GM21528 (cell line): Measurements from ENCODE around the gene ERVFRD-1.

ENCODE experiments used
- ATAC-seq: cut with Tn5 transposase; IDR thresholded peaks from one replicate; pipeline ENCODE4 v1.9.1; 2021; ENCODE audit warnings: mild to moderate bottlenecking, moderate library complexity; ENCODE audit not compliant: unreplicated experiment, low FRiP score

The ERVFRD-1 gene, protein sequence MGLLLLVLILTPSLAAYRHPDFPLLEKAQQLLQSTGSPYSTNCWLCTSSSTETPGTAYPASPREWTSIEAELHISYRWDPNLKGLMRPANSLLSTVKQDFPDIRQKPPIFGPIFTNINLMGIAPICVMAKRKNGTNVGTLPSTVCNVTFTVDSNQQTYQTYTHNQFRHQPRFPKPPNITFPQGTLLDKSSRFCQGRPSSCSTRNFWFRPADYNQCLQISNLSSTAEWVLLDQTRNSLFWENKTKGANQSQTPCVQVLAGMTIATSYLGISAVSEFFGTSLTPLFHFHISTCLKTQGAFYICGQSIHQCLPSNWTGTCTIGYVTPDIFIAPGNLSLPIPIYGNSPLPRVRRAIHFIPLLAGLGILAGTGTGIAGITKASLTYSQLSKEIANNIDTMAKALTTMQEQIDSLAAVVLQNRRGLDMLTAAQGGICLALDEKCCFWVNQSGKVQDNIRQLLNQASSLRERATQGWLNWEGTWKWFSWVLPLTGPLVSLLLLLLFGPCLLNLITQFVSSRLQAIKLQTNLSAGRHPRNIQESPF

DNA sequence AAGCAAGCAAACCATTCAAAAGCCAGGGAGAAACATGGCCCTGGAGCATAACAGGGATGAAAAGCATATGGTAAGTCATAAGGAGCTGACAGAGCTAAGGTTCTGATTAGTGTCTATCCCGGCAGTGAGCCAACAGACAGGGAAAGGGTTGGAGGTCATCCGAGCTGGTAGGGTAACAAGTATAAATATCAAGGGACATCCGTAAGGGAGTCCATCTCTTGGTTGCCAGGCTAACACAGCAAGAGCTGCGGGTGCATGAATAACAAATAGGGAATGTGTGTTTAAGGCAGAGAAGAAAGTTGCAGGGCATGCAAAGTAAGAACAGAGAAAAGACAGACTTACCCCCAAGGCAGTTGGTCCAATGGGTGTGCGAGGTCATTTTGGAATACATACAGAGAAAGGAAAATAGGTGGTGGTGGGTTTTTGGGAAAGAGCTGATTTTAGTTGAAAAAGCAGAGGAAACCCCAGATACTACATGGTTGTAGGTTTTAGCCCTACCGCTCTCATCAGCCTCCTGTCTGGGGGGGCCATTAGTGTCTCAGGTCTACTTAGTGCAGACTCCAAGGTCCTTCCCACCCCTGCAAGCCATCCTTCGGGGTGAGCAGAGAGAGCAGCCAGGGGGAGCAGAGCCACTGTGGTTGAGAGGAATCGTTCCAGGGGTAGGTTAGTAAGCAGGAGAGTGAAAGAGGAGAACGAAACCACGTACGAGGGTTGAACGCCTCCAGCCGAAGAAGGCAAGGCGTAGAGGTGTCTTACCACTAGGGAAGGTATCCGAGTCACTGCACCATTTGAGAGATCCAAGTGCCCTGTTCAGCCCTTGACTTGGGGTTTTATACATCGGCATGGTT, at the start of gene ERVFRD-1:
Gene ERVFRD-1 (minus strand): TSS at position 805 of the 848 bp plus-strand sequence. CDS start 6,415 bp downstream, outside the sequence.
- no peak for ATAC-seq

DNA sequence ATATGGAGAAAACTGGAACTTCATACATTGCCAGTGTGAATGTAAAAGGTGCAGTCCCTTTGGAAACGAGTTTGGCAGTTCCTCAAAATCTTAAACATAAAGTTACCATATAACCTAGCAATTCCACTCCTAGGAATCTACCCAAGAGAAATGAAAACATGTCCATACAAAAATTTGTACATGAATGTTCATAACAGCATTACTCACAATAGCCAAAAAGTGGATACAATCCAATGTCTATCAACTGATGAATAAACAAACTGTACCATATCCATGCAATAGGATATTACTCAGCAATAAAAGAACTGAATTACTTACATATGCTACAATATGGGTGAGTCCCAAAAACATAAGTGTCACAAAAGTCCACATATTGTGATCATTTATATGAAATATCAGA, 48.7 kb upstream of the ERVFRD-1 start:
- ATAC-seq, result no peak

DNA sequence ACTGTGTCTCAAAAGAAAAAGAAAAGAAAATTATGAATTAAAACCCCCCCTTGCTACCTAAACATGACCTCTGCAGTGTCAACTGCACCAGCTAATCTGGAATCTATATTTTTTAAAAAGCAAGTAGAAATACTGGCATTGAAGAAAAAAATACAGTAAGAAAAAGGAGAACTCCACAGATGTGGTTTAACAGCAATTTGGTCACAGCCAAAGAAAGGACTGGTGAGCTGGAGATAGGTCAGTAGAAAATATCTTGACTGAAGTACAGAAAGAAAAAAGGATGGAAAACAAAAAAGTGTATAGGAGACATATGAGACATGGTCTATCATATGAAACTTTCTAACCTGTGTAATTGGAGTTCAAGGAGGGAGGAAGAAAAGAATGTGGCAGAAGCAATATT, 44.1 kb upstream of the ERVFRD-1 start:
- no peak for ATAC-seq

DNA sequence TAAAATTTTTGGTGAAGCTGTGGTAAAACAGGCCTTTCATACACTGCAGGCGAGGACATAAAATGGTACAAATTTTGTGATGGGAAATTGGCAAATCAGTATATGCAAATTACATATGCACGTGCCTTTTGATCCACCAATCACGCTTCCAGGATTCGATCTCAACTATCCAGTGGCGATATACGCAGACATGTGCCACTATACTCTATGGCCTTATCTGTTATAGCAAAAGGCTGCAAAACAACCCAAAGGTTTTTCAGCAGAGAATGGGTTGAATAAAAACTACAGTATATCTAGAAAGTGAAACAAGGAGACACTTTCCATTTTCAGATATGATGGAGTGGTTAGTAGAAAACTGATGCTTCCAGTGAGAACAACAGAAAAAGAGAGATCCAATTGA, 41.9 kb upstream of the ERVFRD-1 start:
- no peak for ATAC-seq

DNA sequence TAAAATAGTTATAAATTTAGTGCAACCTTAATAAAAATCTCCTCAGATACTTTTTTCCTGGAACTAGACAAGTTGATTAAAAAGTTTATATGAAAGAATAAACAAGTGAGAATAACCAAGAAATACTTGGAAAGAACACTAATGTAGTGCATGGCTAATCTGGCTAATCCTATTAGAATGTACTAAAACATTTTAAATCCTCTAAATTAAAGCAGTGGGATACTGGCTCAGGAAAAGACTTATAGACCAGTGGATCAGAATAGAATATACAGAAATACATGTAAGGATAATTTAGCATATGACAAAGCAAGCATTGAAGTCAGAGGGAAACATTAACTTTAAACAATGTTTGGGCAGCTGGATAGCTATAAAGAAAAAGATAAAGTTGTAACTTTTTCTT, 41.1 kb upstream of the ERVFRD-1 start:
- no peak for ATAC-seq

DNA sequence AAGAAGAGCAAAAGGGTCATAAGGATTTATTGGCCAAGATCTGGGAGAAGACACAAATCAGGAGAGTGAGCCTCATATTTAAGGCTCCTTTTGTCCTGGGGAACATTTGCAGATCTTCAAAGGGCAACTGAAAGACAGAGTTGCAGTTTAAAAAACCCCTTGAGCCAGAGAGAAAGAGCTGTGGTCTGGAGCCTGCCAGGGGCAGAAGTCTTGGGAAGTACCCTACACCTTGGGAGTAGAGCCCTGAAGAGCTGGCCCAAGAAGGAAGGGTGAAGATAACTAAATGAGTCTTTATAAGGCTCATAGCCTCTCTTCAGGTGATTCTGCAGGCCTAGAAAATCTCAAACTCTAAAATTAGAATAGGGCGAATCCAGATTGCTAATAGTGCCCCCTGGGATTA, 40.0 kb upstream of the ERVFRD-1 start:
- no peak for ATAC-seq

DNA sequence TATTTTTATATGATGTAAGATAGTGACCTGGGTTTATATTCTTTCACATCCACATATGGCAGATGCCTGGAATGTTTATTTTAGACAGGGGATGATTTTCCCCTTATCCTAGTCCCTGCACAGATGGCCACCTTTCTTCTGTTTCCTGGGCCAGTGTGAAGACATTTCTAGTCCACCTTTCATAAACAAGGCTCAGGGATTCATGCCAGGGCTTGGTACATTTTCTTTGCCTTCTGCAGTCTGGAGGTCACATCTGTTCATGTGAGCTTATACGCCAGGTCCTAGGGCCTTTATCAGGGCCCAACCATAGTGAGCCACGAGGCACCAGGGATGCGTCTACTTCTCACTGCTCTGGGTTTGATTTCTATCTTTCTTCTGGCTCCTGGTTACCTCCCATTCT, 38.0 kb upstream of the ERVFRD-1 start:
- no peak for ATAC-seq

DNA sequence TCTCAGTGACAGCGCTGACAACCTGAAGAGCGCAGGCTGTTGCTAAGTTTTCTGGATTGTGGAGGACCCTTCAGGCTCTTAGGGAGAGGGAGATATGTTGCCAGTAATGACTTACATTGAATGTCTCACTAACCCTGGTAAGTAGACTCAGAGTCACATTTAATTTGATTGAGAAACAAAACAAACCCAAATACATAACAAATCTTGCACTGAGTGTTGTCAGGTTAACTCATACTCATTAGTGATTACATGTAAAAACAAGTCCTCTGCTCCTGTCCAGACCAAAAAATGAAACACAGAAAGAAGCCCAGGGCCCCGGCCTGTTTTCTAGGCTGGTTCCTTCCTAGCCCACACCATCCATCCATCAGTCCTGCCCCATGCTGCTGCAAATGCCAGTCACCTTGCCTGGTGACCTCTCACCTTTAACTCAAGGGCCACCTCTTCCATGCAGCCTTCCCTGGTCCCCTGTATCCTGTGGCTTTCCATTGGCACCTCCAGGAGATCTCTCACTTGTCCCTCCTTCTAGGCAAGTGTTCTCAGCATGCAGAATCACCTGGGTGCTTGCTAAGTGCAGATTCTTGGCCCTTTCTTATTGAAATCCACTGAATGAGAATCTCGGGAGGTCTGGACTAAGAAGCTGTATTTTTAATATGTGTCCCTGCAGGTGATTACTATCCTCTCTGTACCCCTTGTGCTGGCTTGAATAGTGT, 34.7 kb upstream of the ERVFRD-1 start:
- ATAC-seq, result no peak

DNA sequence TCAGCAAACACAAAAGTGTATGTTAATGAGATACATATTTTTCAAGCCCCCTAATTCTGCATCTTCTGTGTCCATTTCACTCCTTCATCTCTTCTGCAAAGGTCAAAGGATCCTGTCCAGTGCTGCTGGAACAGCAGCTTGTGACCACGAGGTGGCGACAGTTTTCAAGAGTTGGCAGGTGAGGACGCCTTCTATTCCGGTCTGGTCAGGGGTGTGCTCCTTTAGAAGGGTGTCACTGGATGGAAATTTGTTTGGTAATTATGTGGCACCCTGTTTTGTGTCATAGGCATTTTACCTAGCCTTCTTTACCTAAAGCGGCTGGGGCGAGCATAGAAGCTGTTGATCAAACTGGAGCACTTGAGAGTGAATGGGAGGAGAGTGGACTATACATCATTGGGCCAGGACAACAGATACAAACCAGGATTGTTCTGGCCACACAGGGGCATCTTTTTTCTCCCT, 32.9 kb upstream of the ERVFRD-1 start:
- ATAC-seq, result no peak

DNA sequence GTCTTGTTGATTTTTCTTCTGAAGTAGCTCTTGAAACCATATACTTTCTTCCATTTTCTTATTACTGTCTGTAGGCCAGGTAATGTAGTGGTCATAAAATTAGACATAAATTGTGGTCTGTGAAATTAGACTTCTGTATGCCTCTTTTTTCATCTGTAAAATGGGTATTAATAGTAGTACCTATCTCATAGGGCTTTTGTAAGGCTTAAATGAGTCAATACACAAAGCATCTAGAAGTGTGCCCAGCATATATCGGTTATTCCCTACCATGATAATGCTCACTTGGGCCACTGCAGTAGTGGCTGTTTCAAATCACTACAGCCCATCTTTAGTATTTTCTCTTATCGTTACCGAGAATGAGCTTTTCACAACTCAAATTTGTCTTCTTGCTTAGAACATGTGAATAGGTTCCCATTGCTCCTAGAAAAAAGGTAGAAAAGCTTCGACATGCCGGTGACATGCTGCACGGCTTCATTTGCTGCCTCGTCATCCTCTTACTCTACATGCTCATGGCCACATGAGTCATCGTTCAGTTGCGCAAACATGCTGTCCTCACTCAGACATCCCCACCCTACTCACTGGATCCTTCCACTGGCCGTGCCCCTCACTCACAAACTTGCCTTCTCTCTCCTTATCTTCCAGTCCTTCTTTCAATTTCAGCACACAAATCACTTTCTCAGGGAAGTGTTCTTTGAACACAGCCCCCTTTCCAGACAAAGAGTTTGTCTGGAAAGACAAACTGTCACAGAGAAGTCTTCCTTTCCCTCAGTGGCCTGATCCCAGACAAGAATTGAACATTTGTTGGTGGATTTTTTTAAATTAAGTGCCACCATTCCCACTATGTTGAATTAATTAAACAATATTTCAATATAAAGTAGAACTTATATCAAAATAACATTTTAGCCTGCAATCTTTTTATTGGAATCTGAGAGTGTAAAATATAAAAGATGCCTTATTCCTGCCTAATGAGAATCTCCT, 32.2 kb upstream of the ERVFRD-1 start:
- ATAC-seq, result no peak

DNA sequence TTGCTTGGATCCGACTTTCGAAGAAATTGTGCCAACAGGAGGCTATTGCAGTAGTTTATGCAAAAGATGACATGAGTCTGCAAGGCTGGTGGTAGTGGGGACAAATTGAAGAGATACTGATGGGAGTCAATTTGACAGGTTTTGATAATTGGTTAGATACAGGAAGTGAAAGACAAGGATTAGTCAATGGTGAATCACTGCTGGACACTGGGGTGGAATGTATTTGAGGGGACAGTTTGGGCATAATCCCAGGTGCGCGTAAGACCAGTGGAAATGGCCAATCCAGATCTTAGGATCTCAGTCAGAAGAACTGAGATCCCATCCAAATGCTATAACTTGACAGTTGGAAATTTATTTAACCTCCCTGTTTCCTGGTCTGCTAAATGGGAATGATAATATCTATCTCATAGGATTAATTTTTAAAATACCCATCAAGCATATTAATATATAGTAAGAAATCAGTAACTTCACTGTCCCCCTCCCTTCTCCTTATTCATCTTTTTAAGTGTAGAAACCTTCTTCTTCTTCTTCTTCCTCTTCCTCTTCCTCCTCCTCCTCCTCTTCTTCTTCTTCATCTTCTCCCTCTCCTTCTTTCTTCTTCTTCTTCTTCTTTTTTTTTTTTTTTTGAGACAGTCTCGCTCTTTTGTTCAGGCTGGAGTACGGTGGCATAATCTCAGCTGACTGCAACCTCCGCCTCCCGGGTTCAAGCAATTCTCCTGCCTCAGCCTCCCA, 30.9 kb upstream of the ERVFRD-1 start:
- ATAC-seq, result no peak

DNA sequence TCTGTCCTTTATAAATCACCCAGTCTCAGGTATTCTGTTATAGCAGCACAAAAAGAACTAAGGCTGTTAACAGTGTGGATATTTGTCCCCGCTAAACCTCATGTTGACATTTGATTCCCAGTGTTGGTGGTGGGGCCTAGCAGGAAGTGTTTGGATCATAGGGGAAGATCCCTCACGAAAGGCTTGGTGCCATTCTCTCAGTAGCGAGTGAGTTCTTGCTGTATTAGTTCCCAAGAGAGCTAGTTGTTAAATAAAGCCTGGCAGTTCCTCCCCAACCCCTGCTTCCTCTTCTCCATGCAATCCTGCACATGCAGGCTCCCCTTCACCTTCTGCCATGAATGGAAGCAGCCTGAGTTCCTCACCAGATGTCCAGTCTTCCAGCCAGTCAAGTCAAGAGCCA, 29.8 kb upstream of the ERVFRD-1 start:
- no peak for ATAC-seq

DNA sequence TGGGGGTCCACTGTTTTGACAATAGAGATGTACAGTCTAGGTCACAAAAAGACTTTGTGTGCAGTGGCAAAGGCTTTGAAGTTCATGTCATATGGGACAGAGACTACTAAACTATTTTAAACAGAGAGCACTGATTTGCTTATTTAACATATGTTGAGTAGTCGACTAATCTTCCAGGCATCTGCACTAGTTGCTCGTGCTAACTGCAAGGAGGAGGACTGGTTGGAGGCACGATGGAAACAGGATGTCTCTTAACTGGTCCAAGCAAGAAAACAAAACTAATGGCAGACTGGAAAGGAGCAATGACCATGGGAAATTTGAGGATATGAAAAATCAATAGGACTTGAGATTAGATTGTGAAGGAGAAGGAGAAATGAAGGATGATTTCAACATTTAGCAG, 28.5 kb upstream of the ERVFRD-1 start:
- no peak for ATAC-seq

DNA sequence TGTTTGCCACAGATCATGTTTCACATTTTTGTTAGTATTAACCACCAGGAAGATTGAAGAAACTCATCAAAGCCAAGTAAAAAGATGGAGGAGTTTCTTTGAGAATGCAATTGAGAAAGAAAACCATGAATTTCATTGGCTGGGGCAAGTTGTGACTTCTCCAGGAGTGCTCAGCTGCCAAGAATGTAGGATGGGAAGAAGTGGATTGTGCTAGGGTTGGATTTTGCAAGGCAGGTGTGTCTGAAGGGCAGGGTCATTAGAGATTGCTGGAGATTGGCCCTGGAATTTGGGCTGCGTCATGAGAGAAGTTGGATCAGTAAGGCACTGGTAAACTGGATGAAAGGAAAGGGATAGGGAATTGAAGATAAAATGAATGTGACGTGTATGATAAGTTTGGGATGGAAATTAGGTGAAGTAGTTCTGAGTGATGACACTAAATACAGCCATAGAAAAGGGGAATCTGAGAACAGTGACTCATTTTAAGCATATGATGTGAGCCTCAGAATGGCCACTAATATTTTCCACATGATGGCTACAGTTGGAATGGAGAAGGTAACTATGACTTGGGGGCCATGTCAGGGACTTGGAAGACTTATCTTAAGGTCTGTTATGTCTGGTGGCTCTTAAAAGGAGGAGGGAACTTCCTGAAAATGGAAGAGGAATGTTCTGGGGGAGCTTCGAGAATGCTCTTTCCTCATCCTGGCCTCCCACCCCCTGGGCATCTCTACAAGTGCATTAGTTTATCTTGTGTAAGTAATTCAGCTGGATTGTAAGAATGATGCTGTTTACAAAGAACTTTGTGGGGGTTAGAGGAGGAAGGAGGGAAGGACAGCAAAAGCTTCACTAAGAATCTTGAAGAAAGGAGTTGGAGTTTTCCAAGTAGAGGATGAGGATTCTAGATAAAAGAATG, 27.8 kb upstream of the ERVFRD-1 start:
- ATAC-seq, result no peak

DNA sequence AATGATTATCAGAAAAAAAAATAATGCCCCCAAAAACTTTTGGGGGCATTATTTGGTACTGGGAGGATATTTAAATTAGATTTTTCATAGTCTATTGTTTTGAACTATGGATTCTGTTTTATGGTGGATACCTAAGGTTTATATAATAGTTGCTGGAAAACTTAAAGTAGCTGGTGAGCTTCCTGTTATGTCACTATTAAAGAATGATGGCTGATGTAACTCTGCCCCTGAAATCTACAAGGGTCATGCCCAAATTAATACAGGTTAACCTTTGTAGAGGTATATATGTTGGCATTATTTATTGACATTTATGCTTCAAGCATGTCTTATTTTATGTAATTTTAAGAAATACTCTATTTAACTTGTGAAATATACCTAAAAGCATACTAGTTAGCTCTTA, 25.3 kb upstream of the ERVFRD-1 start:
- ATAC-seq, result no peak

DNA sequence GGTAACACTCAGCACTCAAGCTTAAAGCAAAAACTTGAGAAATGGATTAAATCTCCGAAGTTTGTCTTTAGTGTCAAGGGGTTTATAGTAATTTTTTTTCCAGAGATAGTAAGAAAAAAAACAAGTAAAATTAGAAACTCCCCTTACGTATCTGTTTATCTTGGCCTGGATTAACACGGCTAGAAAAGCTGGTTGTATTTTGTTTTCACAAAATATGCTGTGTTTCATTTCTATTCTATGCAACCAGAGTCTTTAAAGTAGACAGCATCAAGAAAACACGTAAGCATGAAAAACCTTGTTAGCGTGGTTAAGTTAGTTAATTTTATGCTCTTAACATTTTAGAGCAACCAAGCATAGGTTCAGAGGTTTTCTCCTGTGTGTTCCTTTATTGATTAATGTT, 21.8 kb upstream of the ERVFRD-1 start:
- no peak for ATAC-seq

DNA sequence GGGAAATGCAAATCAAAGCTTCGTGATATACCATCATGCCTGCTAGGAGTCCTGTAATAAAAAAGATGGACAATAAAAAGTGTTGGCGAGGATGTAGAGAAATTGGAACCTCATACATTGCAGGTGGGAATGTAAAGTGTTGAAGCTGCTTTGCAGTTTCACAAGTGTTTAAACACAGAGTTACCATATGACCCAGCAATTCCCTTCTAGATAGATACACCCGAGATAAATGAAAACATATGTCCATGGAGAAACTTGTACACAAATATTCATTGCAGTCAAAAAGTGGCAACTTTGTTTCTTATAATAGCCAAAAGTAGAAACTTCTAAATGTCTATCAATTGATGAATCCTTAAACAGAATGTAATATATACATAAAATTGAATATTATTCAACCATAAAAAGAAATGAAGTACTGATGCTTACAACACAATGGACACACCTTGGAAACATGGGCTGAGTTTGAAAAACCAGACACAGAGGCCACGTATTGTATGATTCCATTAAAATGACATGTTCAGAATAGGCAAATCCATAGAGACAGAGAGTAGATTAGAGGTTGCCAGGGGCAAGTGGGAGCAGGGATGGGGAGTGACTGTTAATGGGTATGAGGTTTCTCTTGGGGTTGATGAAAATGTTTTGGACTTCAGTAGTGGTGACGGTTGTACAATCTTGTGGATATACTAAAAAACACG, 20.8 kb upstream of the ERVFRD-1 start:
- no peak for ATAC-seq
